GM12865 (cell line): ENCODE measurements around the gene ERC2.
"Not testable (repeated sequence)": the region's sequence is repeated elsewhere in the genome, so short reads cannot be mapped to it uniquely, and the experiment has no call there.

Experiments used
- DNase-seq: peaks from one replicate; pipeline ENCODE4 v3.0.0; 2010; ENCODE audit warnings: low read depth
- H3K4me3 ChIP-seq: 2 replicates; pipeline ENCODE4 v1.5.1; 2011; ENCODE audit warnings: mild to moderate bottlenecking, low read depth, low read length, control low read depth
- TF ChIP-seq, protein P1 (sequence below): IDR thresholded peaks from 2 replicates; pipeline ENCODE4 v1.5.1; 2011; ENCODE audit warnings: low read length, control low read depth, low read depth, inconsistent platforms; ENCODE audit not compliant: insufficient read depth; ENCODE audit errors: missing control alignments

The ERC2 gene

DNA sequence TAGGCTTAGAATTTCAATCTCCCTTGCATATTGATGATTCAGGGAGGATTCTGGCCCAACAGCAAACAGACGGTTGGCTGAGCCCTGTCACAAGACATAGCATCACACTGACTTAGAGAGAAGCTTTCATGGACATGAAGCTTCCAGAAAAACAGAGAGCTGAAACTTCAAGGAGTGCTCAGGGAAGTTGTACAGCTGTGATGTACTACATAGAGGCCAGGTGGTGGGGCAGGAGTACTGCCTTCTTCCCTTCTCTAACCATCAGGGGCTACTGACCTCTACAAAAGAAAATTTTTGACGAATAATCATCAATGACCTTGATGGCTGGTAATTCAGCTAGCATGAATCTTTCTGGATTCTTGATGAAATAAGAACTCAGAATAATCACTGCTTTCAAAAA lies 378.5 kb downstream of the ERC2 start:
- no peak overlapping the region for H3K4me3 ChIP-seq
- DNase-seq: no peak
- TF ChIP-seq, protein P1, sequence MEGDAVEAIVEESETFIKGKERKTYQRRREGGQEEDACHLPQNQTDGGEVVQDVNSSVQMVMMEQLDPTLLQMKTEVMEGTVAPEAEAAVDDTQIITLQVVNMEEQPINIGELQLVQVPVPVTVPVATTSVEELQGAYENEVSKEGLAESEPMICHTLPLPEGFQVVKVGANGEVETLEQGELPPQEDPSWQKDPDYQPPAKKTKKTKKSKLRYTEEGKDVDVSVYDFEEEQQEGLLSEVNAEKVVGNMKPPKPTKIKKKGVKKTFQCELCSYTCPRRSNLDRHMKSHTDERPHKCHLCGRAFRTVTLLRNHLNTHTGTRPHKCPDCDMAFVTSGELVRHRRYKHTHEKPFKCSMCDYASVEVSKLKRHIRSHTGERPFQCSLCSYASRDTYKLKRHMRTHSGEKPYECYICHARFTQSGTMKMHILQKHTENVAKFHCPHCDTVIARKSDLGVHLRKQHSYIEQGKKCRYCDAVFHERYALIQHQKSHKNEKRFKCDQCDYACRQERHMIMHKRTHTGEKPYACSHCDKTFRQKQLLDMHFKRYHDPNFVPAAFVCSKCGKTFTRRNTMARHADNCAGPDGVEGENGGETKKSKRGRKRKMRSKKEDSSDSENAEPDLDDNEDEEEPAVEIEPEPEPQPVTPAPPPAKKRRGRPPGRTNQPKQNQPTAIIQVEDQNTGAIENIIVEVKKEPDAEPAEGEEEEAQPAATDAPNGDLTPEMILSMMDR: no peak

DNA sequence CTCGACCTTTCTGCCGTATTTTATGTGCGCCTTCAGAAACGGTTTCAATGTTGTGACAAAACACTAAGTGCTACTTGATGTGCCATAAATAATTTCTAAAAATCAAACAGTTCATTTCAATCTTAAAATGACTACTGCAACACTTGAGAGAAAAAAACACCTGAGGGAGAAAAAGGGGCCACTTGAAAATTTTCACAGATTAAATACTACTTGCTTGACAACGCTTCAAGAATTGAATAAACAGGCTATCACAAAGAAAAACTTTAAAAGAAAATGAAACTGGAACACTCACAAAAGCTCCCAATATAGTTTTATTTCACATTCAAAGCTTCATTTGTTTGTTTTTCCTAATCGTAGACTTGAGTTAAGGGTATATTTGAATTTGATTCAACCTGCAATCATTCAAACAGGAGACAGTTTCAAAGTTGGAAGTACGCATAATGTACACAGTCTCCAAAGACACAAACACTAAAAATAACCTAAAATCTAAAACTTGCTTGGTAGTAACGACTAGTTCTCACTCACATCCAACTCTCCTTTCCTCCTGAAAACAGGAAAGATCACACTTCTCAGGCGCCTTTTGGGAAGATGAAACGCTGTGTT lies 380.7 kb downstream of the ERC2 start:
- TF ChIP-seq, protein P1: no peak
- DNase-seq: no peak
- H3K4me3 ChIP-seq: no peak overlapping the region

DNA sequence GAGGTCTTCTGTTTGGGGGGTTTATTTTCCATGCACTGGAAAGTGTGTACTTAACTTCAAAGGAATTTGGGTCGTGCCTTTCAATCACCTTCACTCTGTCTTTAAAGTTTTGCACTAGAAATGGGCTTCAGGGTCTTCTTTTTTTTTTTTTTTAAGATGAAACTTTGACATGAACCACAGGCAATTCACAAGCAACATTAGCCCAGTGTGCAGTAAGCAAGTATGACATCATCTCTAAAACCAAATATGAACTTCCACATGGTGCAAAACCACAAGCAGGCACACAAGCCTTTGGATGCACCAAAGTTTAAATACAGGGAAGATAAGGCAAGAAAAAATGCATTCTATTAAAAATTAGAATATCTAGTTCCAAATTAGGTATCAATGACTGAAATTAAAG lies 381.9 kb downstream of the ERC2 start:
- TF ChIP-seq, protein P1: no peak
- no peak overlapping the region for H3K4me3 ChIP-seq
- no peak for DNase-seq

DNA sequence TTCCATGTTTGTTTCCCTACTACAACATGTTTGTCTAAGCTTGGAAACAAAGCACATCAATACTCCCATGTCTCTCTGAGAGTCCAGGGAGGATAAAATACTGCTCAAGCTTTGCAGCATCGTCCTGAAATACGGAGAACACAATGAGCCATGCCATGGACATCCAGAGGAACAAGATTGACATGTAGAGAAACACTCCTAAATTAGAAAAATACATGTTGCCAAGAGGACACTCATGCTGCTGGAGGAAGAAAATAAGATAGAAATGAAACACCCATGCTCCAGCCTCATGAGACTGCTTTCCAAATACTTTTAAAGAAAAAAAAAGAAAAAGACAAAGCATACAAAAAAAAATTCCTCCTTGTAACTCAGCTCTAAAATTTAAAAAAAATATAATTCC lies 387.0 kb downstream of the ERC2 start:
- no peak overlapping the region for H3K4me3 ChIP-seq
- TF ChIP-seq, protein P1: no peak
- DNase-seq: no peak

DNA sequence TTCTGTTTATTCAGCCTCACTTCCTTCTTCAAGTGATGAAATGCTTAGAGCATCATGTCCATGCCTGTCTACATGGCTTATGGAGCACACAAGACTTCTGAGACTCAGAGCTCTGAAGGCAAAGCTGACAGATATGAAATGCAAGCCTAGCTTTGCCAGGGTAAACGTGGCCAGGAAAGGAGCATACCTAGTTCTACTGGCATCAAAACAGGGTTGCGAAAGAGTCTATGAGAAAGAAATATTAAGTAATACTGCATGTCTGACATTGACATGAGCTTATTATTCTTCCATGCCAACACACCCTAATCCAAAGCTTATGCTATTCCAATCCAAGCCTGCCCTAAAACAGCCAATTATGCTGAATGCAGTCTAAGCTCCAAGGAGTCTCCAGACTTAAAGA lies 391.5 kb downstream of the ERC2 start:
- TF ChIP-seq, protein P1: no peak
- DNase-seq: no peak
- no peak overlapping the region for H3K4me3 ChIP-seq

DNA sequence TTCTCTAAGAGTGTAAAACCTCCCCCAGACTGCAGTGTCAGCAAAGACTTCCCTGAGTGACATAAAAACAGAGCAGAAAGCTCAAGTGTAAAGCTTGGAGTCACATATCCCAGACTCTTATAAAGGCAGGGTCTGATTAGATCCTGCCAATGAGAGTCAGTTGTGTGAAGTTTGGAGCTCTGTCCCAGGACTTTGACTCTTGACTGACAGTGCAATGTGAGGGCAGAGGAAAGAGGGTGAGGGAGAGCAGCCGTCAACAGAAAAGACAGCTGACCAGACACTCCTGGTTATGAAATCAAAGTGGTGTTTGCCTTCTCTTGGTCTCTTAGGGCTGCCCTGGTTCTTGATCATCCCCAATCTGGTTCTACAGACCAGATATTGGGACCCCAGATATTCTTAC lies 393.2 kb downstream of the ERC2 start:
- no peak overlapping the region for H3K4me3 ChIP-seq
- TF ChIP-seq, protein P1: no peak
- DNase-seq: no peak

DNA sequence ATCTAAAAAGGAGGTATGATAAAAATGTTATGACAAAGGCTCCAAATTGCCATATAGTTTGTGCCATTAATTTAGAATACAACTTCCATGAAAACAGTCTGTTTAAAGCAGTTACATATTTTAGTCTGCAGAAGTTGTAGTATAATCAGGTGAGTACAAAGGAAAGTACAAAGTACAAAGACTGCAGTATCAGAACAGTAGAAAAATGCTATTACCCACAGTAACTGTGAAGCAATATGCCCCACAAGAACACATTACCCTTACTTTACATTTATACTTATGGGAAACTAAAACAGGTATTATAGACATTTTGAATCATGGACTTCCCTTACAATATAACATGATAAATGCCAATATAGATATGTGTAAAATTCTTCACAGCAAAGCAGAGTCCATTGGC lies 398.5 kb downstream of the ERC2 start:
- no peak for DNase-seq
- TF ChIP-seq, protein P1: no peak
- no peak overlapping the region for H3K4me3 ChIP-seq

DNA sequence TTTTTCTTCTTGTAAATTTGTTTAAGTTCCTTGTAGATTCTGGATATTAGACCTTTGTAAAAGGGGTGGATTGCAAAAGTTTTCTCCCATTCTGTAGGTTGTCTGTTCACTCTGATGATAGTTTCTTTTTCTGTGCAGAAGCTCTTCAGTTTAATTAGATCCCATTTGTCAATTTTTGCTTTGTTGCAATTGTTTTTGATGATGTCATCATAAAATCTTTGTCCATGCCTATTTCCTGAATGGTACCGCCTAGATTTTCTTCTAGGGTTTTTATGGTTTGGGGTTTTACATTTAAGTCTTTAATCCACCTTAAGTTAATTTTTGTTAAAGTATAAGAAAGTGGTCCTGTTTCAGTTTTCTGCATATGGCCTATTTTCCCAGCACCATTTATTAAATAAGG lies 401.9 kb downstream of the ERC2 start:
- not testable (repeated sequence) for H3K4me3 ChIP-seq, DNase-seq
